Sigmoid colon (tissue), 7 donors: ENCODE data around the gene BMPER. TPM values are rescaled to one million over a fixed set of nuclear protein-coding genes. Genes with fewer than 3 reads are reported as not detected.

ENCODE experiments used
- DNase-seq: peaks from one replicate; pipeline ENCODE4 v3.0.0-alpha.2; 2019
- H3K27ac ChIP-seq, 4 donors: fragments of 200-600 bp; sonication (generic); one replicate each; pipeline ENCODE4 v1.5.1; 2016 to 2019; ENCODE audit warnings: mild to moderate bottlenecking in 1 of 4
- H3K27me3 ChIP-seq, 3 donors: fragments of 200-600 bp; sonication (generic); one replicate each; pipeline ENCODE4 v1.5.1; 2019; ENCODE audit warnings: mild to moderate bottlenecking in 1 of 3
- H3K36me3 ChIP-seq, 4 donors: fragments of 200-600 bp; sonication (generic); one replicate each; pipeline ENCODE4 v1.5.1; 2016 to 2019
- H3K4me1 ChIP-seq, 4 donors: fragments of 200-600 bp; sonication (generic); one replicate each; pipeline ENCODE4 v1.5.1; 2017 to 2019
- H3K4me3 ChIP-seq, 4 donors: fragments of 200-600 bp; sonication (generic); one replicate each; pipeline ENCODE4 v1.5.1; 2017 to 2019; ENCODE audit warnings: mild to moderate bottlenecking in 2 of 4, moderate library complexity in 1 of 4
- H3K9me3 ChIP-seq, 4 donors: fragments of 200-600 bp in 3 of 4; sonication (generic) in 3 of 4; one replicate each; pipeline versions ENCODE4 v1.5.1 to v1.6.1; 2013 to 2019
- CTCF ChIP-seq, 4 experiments: fragments of 450-650 bp in 3 of 4; fragments of 200-600 bp in 1 of 4; IDR thresholded peaks; one replicate each; pipeline ENCODE4 v1.5.1; 2016 to 2019; ENCODE audit warnings: antibody characterized with exemption in 4 of 4, mild to moderate bottlenecking in 3 of 4, moderate library complexity in 2 of 4
- EP300 ChIP-seq, 4 donors: sonication (generic); formaldehyde crosslinking; IDR thresholded peaks; one replicate each; pipeline ENCODE4 v1.6.1; 2017; ENCODE audit warnings: antibody characterized with exemption in 4 of 4
- POLR2A ChIP-seq, 2 donors: fragments of 450-650 bp; IDR thresholded peaks; one replicate each; pipeline ENCODE4 v1.6.1; 2016; ENCODE audit warnings: antibody characterized with exemption in 2 of 2, mild to moderate bottlenecking in 2 of 2, moderate library complexity in 2 of 2
- POLR2AphosphoS5 ChIP-seq, 4 donors: sonication (generic); formaldehyde crosslinking; IDR thresholded peaks; one replicate each; pipeline ENCODE4 v1.6.1; 2017; ENCODE audit warnings: antibody characterized with exemption in 4 of 4
- WGBS, 2 donors: extraction: QIAGEN DNeasy Blood & Tissue Kit; methylation state at CpG; one replicate each; pipeline ENCODE4 v1.1.7; 2013; 5-methylcytosine and 5-hydroxymethylcytosine counted together
- intact Hi-C: fragments of 100-400 bp; cut with DNase I; formaldehyde crosslinking; loops from one replicate; pipeline ENCODE4 v1.15.1; 2023
- polyA plus RNA-seq, 3 donors: library from polyadenylated mRNA; stranded (reverse); fragments of 200-250 nt; gene quantifications; one replicate each; pipeline ENCODE4 v1.2.3, GENCODE V29; 2013
- total RNA-seq, 4 donors: library from RNA; depleted of rRNA; stranded (reverse); fragments of >200 nt; gene quantifications; one replicate each; pipeline ENCODE4 v1.1.0, GENCODE V29; 2016
- donor health status: healthy with polysubstance abuse.
- donor health status: Bipolar disorder and iron deficiency.
- donor health status: healthy.

BMPER gene
- total and polyA plus RNA-seq, 7 donors: 0.51 to 3.1 (median 1.6) TPM; not detected in 1

DNA sequence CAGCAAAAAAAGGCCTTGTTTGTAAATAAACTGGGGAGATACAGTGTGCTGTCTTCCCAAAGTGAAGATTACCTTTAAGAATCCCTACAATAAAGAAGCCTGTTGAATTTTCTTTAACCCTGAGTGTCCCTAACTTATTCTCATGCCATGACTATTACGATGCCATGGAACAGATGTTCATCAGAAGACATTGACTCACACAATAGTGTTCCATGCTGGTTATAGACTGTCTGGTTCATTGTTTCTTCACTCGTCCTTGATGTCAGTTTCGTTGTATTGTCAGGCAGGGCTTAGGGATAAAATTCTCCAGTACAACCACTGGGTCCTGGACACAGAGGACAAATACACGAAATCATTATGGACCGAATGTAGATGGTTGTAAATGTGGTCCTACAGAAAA is 36.2 kb upstream of the BMPER start:
- H3K27ac ChIP-seq: no peak overlapping the region
- H3K36me3 ChIP-seq: no peaks in the 10 kb centered on the region
- no peaks in the 10 kb centered on the region for H3K27me3 ChIP-seq
- TF ChIP-seq POLR2A (IDR thresholded peaks at IDR 0.05): no peak
- no peak for TF ChIP-seq POLR2AphosphoS5 (IDR thresholded peaks at IDR 0.05)
- no peak for TF ChIP-seq EP300 (IDR thresholded peaks at IDR 0.05)
- no peak for TF ChIP-seq CTCF (IDR thresholded peaks at IDR 0.05)
- H3K4me3 ChIP-seq: no peak overlapping the region
- WGBS, 2 donors: 88 to 90% methylated on average over 5 of the region's 5 CpGs
- no peak for DNase-seq
- H3K4me1 ChIP-seq: peaks cover 0 to 6% (median 4%) of the 10 kb centered on the region in 4 donors
- H3K9me3 ChIP-seq: no peaks in the 10 kb centered on the region
- intact Hi-C loops: no loop called here

DNA sequence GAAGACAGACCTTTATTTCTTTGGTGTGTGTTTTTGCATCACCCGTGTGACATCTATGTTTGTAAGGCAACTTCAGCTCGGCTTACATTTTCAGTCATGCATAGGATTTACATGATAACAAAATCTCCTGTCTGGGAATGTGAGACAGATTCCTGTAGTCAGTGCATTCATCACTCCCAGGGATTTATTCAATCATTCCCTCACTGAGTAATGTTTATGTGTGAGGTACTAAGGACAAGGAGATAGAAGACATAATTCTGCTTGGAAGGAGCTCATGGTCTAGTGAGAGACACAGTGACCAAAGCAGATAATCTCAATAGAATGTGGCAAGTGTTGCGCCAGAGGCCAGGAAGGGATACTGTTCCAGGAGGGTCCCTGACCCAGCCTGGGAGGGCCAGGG is 35.2 kb upstream of the BMPER start:
- Histone ChIP-seq H3K27me3 (no peaks in the 10 kb centered on the region), H3K9me3 (no peaks in the 10 kb centered on the region), H3K27ac (no peak overlapping the region), H3K36me3 (no peaks in the 10 kb centered on the region), H3K4me3 (no peak overlapping the region), H3K4me1 (peaks cover 0 to 15% (median 9%) of the 10 kb centered on the region in 4 donors)
- TF ChIP-seq POLR2AphosphoS5 (IDR thresholded peaks at IDR 0.05) (no peak), CTCF (IDR thresholded peaks at IDR 0.05) (no peak), EP300 (IDR thresholded peaks at IDR 0.05) (no peak), POLR2A (IDR thresholded peaks at IDR 0.05) (no peak)
- intact Hi-C loops: no loop called here
- no peak for DNase-seq
- WGBS, 2 donors: 86 to 90% methylated on average over 3 of the region's 3 CpGs

GRCh38 chr7:33872870-33873269 is 32.5 kb upstream of the BMPER start:
- Histone ChIP-seq H3K4me3 (no peak overlapping the region), H3K27me3 (no peaks in the 10 kb centered on the region), H3K4me1 (peaks cover 0 to 25% (median 9%) of the 10 kb centered on the region in 4 donors), H3K27ac (no peak overlapping the region), H3K9me3 (no peaks in the 10 kb centered on the region), H3K36me3 (no peaks in the 10 kb centered on the region)
- intact Hi-C loops: no loop called here
- no peak for DNase-seq
- 73 to 74% methylated on average over 4 of the region's 4 CpGs for WGBS, 2 donors
- TF ChIP-seq POLR2A (IDR thresholded peaks at IDR 0.05) (no peak), EP300 (IDR thresholded peaks at IDR 0.05) (no peak), POLR2AphosphoS5 (IDR thresholded peaks at IDR 0.05) (no peak), CTCF (IDR thresholded peaks at IDR 0.05) (no peak)

DNA sequence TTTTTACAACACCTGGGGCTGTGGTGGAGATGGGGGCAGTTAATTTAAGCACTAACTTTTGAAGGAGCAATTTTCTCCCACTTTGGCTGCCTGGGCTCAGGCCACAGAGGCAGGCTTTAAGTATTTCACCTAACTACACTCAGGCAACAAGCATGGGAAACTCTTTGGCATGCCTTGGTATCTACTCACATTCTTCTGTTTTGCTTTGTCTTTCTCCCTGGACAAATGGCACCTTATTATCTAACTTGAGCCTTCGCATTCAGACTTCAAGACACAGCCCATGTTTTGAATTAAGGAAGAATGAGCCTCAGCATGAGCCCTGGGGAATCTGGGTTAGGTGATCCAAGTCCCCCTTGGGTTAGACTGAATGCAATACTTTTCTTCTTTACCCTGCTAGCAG is 31.8 kb upstream of the BMPER start:
- intact Hi-C loops: no loop called here
- H3K27ac ChIP-seq: no peak overlapping the region
- no peaks in the 10 kb centered on the region for H3K9me3 ChIP-seq
- TF ChIP-seq CTCF (IDR thresholded peaks at IDR 0.05) (no peak), POLR2A (IDR thresholded peaks at IDR 0.05) (no peak), EP300 (IDR thresholded peaks at IDR 0.05) (no peak), POLR2AphosphoS5 (IDR thresholded peaks at IDR 0.05) (no peak)
- H3K4me1 ChIP-seq: peaks cover 0 to 25% (median 9%) of the 10 kb centered on the region in 4 donors
- no peak overlapping the region for H3K4me3 ChIP-seq
- WGBS, 2 donors: 91 to 95% methylated on average over 1 of the region's 1 CpG
- no peaks in the 10 kb centered on the region for H3K36me3 ChIP-seq
- no peaks in the 10 kb centered on the region for H3K27me3 ChIP-seq
- no peak for DNase-seq
